Esophagus squamous epithelium (tissue), 5 donors: ENCODE measurements around the gene RASSF1. TPM values are rescaled to one million over a fixed set of nuclear protein-coding genes. Genes with fewer than 3 reads are reported as not detected.

Experiments used
- DNase-seq: peaks from one replicate; lab custom pipeline; 2025; lab: John Stamatoyannopoulos, UW
- H3K27ac ChIP-seq, 4 donors: fragments of 200-600 bp; sonication (generic); one replicate each; pipeline ENCODE4 v1.5.1; 2016 to 2019; ENCODE audit warnings: mild to moderate bottlenecking in 1 of 4
- H3K27me3 ChIP-seq, 4 donors: fragments of 200-600 bp; sonication (generic); 1 replicate in 3 of 4; 2 replicates in 1 of 4; pipeline versions ENCODE4 v1.5.1 to v1.6.0; 2017 to 2021; ENCODE audit warnings: antibody characterized with exemption in 1 of 4
- H3K36me3 ChIP-seq, 3 donors: fragments of 200-600 bp; sonication (generic); one replicate each; pipeline ENCODE4 v1.5.1; 2016 to 2019
- H3K4me1 ChIP-seq, 3 donors: fragments of 200-600 bp; sonication (generic); one replicate each; pipeline ENCODE4 v1.5.1; 2017 to 2019
- H3K4me3 ChIP-seq, 4 donors: fragments of 200-600 bp; sonication (generic); 1 replicate in 3 of 4; 2 replicates in 1 of 4; pipeline ENCODE4 v1.5.1; 2016 to 2019; ENCODE audit warnings: mild to moderate bottlenecking in 2 of 4, moderate library complexity in 1 of 4
- H3K9me3 ChIP-seq, 3 donors: fragments of 200-600 bp; sonication (generic); one replicate each; pipeline ENCODE4 v1.5.1; 2016 to 2019
- CTCF ChIP-seq, 6 experiments: fragments of 450-650 bp in 4 of 6; fragments of 200-600 bp in 2 of 6; sonication (generic) in 2 of 6; IDR thresholded peaks; one replicate each; pipeline ENCODE4 v1.5.1; 2016 to 2019; ENCODE audit warnings: antibody characterized with exemption in 6 of 6, mild to moderate bottlenecking in 4 of 6, moderate library complexity in 4 of 6
- POLR2A ChIP-seq, 4 donors: fragments of 450-650 bp; IDR thresholded peaks; one replicate each; pipeline ENCODE4 v1.6.1; 2017; ENCODE audit warnings: antibody characterized with exemption in 4 of 4, mild to moderate bottlenecking in 4 of 4, moderate library complexity in 3 of 4
- WGBS, 2 donors: methylation state at CpG; one replicate each; pipeline ENCODE4 v1.1.5; 2018; 5-methylcytosine and 5-hydroxymethylcytosine counted together
- intact Hi-C: fragments of 100-400 bp; cut with DNase I; formaldehyde crosslinking; loops from one replicate; pipeline ENCODE4 v1.15.0; 2022
- total RNA-seq, 4 donors: library from RNA; depleted of rRNA; stranded (reverse); fragments of >200 nt; gene quantifications; one replicate each; pipeline ENCODE4 v1.1.0, GENCODE V29; 2016
- donor health status: DM: yes; HTN: yes; CAD: no.

The RASSF1 gene
- total RNA-seq, 4 donors from 2014 or later: 11.9 to 31.7 (median 24.9) TPM

GRCh38 chr3:50350213-50350526 lies 9.5 kb upstream of the RASSF1 start:
- Histone ChIP-seq H3K9me3 (no peaks in the 10 kb centered on the region), H3K4me1 (peaks cover 25 to 92% (median 32%) of the 10 kb centered on the region in 3 donors), H3K4me3 (peak overlapping the region; percentile 64 to 97 (median 79)), H3K27ac (peak overlapping the region; percentile 87 to 99 (median 95)), H3K36me3 (peaks cover 17 to 48% (median 22%) of the 10 kb centered on the region in 3 donors), H3K27me3 (no peaks in the 10 kb centered on the region)
- TF ChIP-seq CTCF (IDR thresholded peaks at IDR 0.05) (no peak), POLR2A (IDR thresholded peaks at IDR 0.05) (no peak)
- 3 to 5% methylated on average over 4 to 5 of the region's 7 CpGs for WGBS, 2 donors
- DNase-seq: no peak
- intact Hi-C loops: no loop called here

GRCh38 chr3:50347187-50347813 lies 6.7 kb upstream of the RASSF1 start:
- peak overlapping the region in 2 of 4 donors; percentile 12 to 33 for H3K27ac ChIP-seq
- no peak for DNase-seq
- H3K27me3 ChIP-seq: no peaks in the 10 kb centered on the region
- TF ChIP-seq POLR2A (IDR thresholded peaks at IDR 0.05) (no peak), CTCF (IDR thresholded peaks at IDR 0.05) (peak in 5 of 6 experiments; percentile 22 to 62 (median 48))
- peaks cover 0 to 25% (median 0%) of the 10 kb centered on the region in 3 donors for H3K36me3 ChIP-seq
- no peak overlapping the region for H3K4me3 ChIP-seq
- no peaks in the 10 kb centered on the region for H3K9me3 ChIP-seq
- peaks cover 26 to 78% (median 34%) of the 10 kb centered on the region in 3 donors for H3K4me1 ChIP-seq
- WGBS, 2 donors: 22 to 29% methylated on average over 12 to 13 of the region's 14 CpGs
- intact Hi-C loops: no loop called here

GRCh38 chr3:50345586-50346234 lies 5.1 kb upstream of the RASSF1 start, which contains the start of gene ZMYND10:
ZMYND10 (minus strand) TSS chr3:50345732; CDS start chr3:50345579, 153 bp downstream.
- Histone ChIP-seq H3K4me3 (peak within 1 kb of the TSS; percentile 18 to 60 (median 36)), H3K4me1 (peaks cover 26 to 81% (median 32%) of the 10 kb centered on the region in 3 donors), H3K9me3 (no peaks in the 10 kb centered on the region), H3K27ac (peak within 1 kb of the TSS in 3 of 4 donors; percentile 48 to 63 (median 55)), H3K36me3 (peaks cover 0 to 21% (median 0%) of the 10 kb centered on the region in 3 donors), H3K27me3 (no peaks in the 10 kb centered on the region)
- 20 to 26% methylated on average over 12 to 16 of the region's 45 CpGs for WGBS, 2 donors
- DNase-seq: no peak
- intact Hi-C loops: no loop called here
- no peak for TF ChIP-seq CTCF (IDR thresholded peaks at IDR 0.05)
- no peak for TF ChIP-seq POLR2A (IDR thresholded peaks at IDR 0.05)

- peaks cover 0 to 21% (median 0%) of the 10 kb centered on the region in 3 donors for H3K36me3 ChIP-seq
- peak overlapping the region in 3 of 4 donors; percentile 30 to 60 (median 43) for H3K4me3 ChIP-seq
- no peak overlapping the region for H3K27ac ChIP-seq
- TF ChIP-seq CTCF (IDR thresholded peaks at IDR 0.05) (no peak), POLR2A (IDR thresholded peaks at IDR 0.05) (no peak)
- no peaks in the 10 kb centered on the region for H3K27me3 ChIP-seq
- no peaks in the 10 kb centered on the region for H3K9me3 ChIP-seq
- 61 to 75% methylated on average over 4 to 6 of the region's 8 CpGs for WGBS, 2 donors
- intact Hi-C loops: no loop called here
- no peak for DNase-seq
- H3K4me1 ChIP-seq: peaks cover 32 to 82% (median 33%) of the 10 kb centered on the region in 3 donors
Measured at GRCh38 chr3:50345008-50345407, 4.4 kb upstream of the RASSF1 start.
